ENCODE measurements around the gene FANCC.

DNA sequence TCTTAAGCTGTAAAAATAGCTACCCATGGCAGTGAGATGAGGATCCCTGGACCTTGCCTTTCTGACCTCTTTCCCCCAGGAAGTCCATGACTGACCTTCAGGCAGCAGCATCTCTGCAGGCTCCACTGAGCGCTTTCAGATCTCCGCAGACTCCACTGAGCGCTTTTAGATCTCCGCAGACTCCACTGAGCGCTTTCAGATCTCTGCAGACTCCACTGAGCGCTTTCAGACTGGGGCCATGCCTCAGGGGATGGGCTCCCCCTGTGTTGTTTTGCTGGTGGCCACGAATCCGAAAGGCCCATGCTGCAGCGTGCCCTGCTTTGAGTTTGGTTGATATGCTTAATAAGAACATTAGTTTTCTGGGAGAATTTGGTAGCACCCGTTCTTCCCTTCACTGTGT lies 254.2 kb downstream of the FANCC start:
- no peak for TF ChIP-seq CTCF (IDR thresholded peaks at IDR 0.05)
- TF ChIP-seq POLR2A (IDR thresholded peaks at IDR 0.05) = no peak
